Measurements from ENCODE around the gene MRPS6. TPM values are rescaled to one million over a fixed set of nuclear protein-coding genes. Genes with fewer than 3 reads are reported as not detected.

The MRPS6 gene
- polyA plus RNA-seq, 3 donors = 127 to 146 (median 142) TPM

GRCh38 chr21:34065027-34065426 is 8.4 kb upstream of the MRPS6 start:
- DNase-seq (ENCODE audit: low read depth in 3 of 3, low spot score in 2 of 3) = no peak

- DNase-seq (ENCODE audit: low read depth in 3 of 3, low spot score in 2 of 3) = no peak
These were observed 1.7 kb upstream of the MRPS6 start for GRCh38 chr21:34071683-34072082.

- DNase-seq (ENCODE audit: low read depth in 3 of 3, low spot score in 2 of 3) = no peak
These were observed 990 bp upstream of the MRPS6 start for GRCh38 chr21:34072145-34073031.

- DNase-seq (ENCODE audit: low read depth in 3 of 3, low spot score in 2 of 3) = no peak
These were observed 438 bp downstream of the MRPS6 start for GRCh38 chr21:34073749-34074282.

DNA sequence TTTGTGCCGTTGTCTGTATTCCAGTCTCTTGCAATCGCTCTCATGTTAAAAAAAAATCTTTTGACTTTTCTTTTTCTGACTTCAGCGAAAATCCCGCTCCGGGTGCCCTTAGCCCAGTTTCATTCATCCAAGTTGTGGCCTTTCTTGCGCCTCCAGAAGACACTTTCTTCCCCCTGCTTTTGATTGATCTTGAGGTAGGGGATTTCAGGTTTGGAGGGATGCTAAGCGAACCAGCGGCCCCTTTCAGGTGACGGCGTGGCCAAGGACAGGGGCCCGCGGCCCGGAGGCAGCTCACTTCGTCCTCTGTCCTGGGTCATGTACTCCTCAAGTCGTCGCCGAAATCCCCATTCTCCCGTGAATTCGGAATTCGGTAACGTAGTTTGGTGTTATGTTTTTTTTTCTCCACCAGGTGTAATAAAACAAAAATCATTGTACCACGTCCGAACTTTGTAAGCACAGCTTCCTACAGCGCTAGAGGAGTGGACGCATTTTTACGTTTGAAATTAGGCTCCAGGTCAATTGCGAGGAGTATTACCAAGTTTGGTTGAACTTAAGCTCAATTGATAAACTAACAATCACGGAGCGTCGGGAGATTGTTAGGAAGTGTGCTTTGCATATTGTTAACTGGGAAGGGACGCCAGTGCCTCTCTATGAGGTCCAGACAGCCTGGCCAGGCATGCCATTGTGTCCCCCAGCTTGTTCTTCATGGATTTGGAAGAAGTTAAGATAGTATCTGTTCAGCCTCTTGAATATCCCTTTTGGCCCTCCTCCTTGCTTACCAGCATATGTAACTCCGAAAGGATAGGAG is 1.1 kb downstream of the MRPS6 start:
- DNase-seq (ENCODE audit: low read depth in 3 of 3, low spot score in 2 of 3) = no peak

- DNase-seq (ENCODE audit: low read depth in 3 of 3, low spot score in 2 of 3) = no peak
These were observed 1.7 kb downstream of the MRPS6 start for GRCh38 chr21:34075091-34075425.

GRCh38 chr21:34075760-34076660 is 2.6 kb downstream of the MRPS6 start:
- no peak for DNase-seq (ENCODE audit: low read depth in 3 of 3, low spot score in 2 of 3)

DNA sequence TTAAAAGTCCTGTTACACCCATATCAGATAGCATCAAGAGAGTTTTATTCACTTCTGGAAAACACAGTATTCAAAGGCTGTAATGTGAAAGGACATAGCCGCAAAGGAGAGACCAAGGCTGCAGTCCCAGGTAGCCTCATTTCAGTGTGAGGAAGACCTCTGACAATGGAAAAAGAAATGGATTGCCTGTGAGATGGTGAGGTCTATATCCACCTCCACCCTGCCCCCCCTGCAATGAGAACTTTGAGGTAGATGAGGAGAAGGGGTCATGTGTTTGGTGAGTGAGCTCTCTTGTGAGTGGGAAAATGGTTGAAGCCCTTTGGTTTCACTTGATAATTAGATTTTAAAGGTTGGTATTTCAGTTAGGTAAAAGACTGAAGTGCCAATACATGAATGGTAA is 3.5 kb downstream of the MRPS6 start:
- no peak for DNase-seq (ENCODE audit: low read depth in 3 of 3, low spot score in 2 of 3)

GRCh38 chr21:34077888-34078287 is 4.5 kb downstream of the MRPS6 start:
- DNase-seq (ENCODE audit: low read depth in 3 of 3, low spot score in 2 of 3) = no peak

DNA sequence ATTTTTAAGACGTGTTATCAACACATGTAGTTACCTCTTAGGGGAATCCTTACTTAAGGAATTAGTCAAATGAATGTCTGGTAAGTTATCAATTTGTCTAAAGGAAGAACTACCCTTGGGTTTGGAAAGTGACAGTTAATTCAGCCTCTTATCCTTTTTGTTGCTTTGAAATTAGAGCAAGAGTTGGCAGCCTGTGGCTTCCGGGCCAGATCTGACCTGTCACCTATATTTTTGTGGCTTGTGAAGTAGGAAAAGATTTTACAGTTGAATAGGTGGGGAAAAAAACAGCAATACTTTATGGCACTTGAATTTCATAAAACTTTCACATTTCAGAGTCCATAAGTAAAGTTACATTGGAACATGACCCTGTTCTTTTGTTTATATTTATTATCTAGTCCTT is 5.5 kb downstream of the MRPS6 start:
- DNase-seq (ENCODE audit: low read depth in 3 of 3, low spot score in 2 of 3) = no peak

GRCh38 chr21:34080710-34081109 is 7.3 kb downstream of the MRPS6 start:
- DNase-seq (ENCODE audit: low read depth in 3 of 3, low spot score in 2 of 3) = no peak

- DNase-seq (ENCODE audit: low read depth in 3 of 3, low spot score in 2 of 3) = no peak
These were observed 9.4 kb downstream of the MRPS6 start for GRCh38 chr21:34082769-34083168.

DNA sequence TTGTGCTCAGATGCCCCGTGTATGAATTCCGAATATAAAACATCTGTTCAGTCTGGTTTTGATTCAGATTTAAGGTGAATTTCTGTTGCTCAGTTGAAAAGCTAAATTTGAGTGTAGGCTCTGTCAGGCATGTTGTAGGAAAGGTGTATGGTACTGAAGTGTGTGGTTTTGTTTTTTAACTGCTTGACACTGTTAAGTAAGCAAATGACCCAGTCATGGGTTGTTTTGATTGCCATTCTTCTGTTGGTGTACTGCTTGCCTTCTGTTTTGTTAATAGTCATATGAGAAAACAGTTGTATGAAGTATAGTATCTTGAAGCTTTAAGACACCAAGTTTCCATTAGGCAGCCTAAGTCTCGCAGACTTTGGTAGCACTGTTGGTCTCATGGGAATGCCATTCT is 10.0 kb downstream of the MRPS6 start:
- DNase-seq (ENCODE audit: low read depth in 3 of 3, low spot score in 2 of 3) = no peak

- no peak for DNase-seq (ENCODE audit: low read depth in 3 of 3, low spot score in 2 of 3)
These were observed 11.8 kb downstream of the MRPS6 start for GRCh38 chr21:34085129-34085528.

- DNase-seq (ENCODE audit: low read depth in 3 of 3, low spot score in 2 of 3) = no peak
These were observed 13.5 kb downstream of the MRPS6 start for GRCh38 chr21:34086887-34087306.

GRCh38 chr21:34088752-34089151 is 15.4 kb downstream of the MRPS6 start:
- DNase-seq (ENCODE audit: low read depth in 3 of 3, low spot score in 2 of 3) = no peak

DNA sequence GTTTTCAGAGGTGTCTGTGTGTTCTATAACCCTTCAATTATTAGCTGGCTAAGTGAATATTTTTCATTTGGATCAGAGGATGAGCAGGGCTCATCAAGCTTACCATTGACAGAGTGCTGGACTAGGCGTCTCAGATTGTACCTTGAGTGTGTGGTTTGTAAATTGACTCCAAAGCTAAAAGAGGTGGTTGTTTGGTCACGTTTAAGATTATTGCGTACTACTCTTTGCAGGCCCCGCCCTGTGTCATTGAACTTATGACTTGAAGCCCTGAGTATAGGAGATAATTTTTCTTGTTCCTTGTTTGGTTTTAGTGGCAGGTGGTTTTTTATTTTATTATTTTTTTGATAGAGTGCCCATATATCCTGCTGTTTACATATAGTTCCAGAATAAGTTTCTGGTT is 17.7 kb downstream of the MRPS6 start:
- no peak for DNase-seq (ENCODE audit: low read depth in 3 of 3, low spot score in 2 of 3)

DNA sequence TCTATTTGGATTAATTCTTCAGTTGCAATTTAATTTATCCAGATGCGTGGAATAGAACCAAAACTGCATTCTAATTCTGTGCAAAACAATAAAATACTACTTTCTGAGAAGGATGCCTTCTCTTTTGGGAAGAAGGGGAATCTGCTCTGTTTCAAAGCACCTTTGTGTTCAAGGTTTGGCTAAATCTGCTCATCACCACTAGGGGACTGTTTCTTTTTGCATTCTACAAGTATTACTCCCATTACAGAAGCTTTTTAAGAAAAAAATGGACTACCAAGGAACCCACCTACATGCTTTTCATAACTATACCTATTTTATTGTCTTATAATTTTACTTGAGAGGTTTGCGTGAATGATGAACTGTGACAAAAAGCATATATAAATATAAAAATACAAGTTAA is 18.2 kb downstream of the MRPS6 start:
- DNase-seq (ENCODE audit: low read depth in 3 of 3, low spot score in 2 of 3) = no peak

DNA sequence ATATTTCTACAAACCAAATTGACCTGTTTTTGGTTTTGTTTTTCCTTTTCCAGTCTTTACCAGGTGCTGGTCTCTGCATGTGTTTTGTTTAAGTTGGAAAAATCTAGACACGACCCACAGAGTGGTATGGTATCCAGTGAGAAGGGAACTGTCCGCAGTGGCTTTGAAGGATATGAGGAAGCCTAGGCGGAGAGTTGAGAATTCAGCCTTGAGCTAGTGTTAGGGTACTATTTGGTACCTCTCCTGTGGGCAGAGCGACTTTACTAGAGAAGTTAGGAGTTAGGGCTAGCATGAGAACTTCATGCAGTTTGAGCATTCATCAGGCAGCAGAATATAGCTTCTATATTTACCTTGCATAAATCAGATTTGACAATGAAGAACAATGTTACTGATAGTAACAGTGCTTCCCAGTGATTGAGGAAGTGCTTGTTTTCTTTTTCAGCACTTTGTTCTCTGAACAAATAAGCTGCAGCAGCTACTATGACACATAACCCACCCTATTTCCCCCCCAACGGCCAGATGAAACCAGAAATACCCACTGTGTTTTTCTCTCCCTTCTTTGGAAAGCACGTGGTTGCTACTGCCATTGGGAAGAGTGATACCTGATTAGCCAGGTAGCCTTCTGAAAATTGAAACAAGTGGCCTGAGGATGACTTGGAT is 19.0 kb downstream of the MRPS6 start:
- no peak for DNase-seq (ENCODE audit: low read depth in 3 of 3, low spot score in 2 of 3)

DNA sequence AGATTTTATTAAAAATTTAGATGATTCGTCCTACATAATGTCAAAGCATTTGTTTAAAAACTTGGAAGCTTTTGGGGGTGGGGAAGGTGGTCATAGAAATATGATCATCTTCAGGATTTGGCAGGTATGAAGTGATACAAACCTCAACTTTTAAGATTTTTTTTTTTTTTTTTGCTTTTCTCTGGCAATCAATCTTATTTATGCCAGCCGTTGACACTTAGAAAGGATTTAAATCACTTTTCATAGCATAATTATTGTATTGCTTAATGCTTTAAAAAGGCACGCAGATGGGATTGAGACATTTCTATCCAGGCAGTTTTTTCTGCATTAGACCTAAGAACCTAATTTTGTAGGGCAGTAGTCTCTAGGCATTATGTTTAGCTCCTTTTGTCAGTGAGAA is 19.7 kb downstream of the MRPS6 start:
- DNase-seq (ENCODE audit: low read depth in 3 of 3, low spot score in 2 of 3) = no peak

All from right renal cortex interstitium (tissue), 3 donors.